ENCODE data around the gene LRRTM4.

DNA sequence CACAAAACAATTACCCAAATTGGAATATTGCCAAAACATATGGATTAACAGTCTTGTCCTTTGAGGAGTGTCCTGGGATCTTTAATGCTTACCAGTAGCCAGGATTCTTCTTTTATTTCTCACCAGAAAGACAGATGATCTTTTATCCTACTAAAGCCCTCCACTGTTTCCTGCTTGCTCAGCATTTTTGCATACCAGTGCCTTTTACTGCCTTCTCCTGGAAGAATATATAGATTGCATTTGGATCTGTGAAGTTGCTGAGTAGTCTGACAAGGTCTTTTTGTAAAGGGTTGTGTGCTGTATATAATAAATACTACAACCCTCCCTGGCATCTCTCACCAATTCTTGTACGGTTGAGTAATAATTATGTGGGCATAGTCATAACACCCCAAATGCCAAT lies 652.2 kb downstream of the LRRTM4 start:
- TF ChIP-seq EZH2 (IDR thresholded peaks at IDR 0.05; ENCODE audit: borderline replicate concordance, insufficient read depth, low read length, poor library complexity, severe bottlenecking) (no peak), POLR2AphosphoS5 (IDR thresholded peaks at IDR 0.05) (no peak), RAD21 (conservative IDR thresholded peaks at IDR 0.05) (peak; percentile 26), SMC3 (conservative IDR thresholded peaks at IDR 0.05; ENCODE audit: poor library complexity) (no peak), REST (IDR thresholded peaks at IDR 0.05; ENCODE audit: borderline replicate concordance) (no peak), TAF1 (IDR thresholded peaks at IDR 0.05; ENCODE audit: low read depth) (no peak)
- TF ChIP-seq, protein P1, sequence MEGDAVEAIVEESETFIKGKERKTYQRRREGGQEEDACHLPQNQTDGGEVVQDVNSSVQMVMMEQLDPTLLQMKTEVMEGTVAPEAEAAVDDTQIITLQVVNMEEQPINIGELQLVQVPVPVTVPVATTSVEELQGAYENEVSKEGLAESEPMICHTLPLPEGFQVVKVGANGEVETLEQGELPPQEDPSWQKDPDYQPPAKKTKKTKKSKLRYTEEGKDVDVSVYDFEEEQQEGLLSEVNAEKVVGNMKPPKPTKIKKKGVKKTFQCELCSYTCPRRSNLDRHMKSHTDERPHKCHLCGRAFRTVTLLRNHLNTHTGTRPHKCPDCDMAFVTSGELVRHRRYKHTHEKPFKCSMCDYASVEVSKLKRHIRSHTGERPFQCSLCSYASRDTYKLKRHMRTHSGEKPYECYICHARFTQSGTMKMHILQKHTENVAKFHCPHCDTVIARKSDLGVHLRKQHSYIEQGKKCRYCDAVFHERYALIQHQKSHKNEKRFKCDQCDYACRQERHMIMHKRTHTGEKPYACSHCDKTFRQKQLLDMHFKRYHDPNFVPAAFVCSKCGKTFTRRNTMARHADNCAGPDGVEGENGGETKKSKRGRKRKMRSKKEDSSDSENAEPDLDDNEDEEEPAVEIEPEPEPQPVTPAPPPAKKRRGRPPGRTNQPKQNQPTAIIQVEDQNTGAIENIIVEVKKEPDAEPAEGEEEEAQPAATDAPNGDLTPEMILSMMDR (IDR thresholded peaks at IDR 0.05; ENCODE audit: poor library complexity, severe bottlenecking) = peak; percentile 16
